Retina (tissue), 1 donor: Measurements from ENCODE around the gene NOL4L.
A peak's percentile ranks its signal among the peaks of the same experiment; 100 is the strongest.
"Not testable (repeated sequence)": the region's sequence is repeated elsewhere in the genome, so short reads cannot be mapped to it uniquely, and the experiment has no call there.

Experiments used
- DNase-seq: peaks from one replicate; pipeline ENCODE4 v3.0.0-alpha.2; 2016

Gene NOL4L

DNA sequence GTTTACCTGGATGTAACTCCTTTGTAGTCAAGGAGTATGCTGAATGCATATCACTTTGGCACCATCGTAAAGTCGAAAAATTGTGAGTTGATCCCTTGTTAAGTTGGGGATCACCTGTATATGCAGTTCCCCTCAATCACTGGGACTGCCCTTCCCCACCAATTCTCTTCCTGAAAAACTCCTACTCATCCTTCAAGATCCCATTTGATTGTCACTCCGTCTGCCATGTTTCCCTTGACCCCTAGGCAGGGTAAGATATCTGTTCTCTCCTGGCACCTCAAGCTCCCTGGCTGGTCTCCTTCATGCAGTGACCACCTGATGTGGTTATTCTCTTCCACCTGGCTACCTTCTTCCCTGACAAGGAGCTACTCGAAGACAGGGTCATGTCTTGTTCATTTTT is 10.0 kb upstream of the NOL4L start:
- DNase-seq, result no peak

- not testable (repeated sequence) for DNase-seq
Measured at GRCh38 chr20:32594669-32595068, 9.5 kb upstream of the NOL4L start.

DNA sequence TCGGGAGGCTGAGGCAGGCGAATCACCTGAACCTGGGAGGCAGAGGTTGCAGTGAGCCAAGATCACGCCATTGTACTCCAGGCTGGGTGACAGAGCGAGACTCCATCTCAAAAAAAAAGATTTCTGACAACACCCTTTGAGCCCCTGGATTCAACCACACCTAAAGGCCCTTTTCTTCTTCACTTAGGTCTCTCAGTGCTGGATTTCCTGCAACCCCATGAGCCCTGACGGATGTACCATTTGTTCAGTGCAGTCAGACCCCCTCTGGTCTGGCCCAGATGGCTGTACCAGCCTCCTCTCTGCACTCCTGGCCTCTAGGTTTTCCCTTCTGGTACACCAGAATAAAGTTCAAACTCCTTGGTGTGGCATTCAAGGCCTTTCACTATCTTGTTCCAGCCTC is 9.1 kb upstream of the NOL4L start:
- no peak for DNase-seq

DNA sequence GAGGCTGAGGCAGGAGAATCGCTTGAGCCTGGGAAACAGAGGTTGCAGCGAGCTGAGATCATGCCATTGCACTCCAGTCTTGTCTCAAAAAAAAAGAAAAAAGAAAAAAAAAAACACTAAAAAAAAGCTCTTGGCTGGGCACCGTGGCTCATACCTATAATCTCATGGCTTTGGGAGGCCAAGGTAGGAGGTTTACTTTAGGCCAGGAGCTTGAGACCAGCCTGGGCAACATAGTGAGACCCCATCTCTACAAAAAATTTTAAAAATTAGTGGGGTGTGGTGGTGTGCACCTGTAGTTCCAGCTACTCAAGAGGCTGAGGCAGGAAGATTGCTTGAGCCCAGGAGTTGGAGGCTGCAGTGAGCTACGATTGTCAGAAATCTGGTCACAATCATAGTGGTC is 7.5 kb upstream of the NOL4L start:
- not testable (repeated sequence) for DNase-seq

DNA sequence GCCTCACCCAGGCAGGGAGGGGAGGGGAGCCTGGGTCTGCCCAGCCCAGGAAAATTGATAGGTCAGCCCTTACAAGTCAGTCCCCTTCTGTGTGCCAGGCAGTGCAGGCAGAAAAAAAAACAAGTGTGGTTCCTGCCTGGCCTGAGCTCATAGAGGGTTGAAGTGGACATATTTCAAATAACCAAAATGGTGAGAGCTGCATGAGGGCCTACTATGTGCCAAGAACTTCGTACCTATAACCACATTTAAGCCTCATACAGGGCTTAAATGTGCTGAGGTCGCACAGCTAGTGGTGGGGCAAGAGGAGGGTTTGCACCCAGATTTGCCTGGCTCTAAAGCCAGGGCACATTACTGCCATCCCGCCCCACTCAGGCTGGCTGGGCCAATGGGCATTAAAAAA is 6.9 kb upstream of the NOL4L start:
- no peak for DNase-seq

DNA sequence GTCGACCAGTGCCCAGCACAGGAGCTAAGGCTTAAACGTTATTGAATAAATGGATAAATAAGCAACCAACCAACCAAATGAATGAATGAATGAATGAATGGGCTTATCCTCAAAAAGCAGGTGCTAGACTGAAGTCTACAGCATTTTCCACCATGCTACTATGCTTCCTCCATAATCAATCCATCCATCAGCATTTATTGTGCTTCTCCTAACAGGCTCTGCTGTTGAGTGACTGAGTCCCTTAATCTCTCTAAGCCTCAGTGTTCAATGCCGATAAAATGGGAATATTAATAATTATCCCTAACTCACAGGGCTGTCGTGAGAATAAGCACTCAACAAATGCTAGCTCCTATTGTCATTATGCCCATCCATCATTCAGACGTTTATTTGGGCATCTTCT is 4.6 kb upstream of the NOL4L start:
- no peak for DNase-seq

- DNase-seq, result no peak
Measured at GRCh38 chr20:32589256-32589655, 4.1 kb upstream of the NOL4L start.

GRCh38 chr20:32588040-32588439 is 2.9 kb upstream of the NOL4L start:
- no peak for DNase-seq

DNA sequence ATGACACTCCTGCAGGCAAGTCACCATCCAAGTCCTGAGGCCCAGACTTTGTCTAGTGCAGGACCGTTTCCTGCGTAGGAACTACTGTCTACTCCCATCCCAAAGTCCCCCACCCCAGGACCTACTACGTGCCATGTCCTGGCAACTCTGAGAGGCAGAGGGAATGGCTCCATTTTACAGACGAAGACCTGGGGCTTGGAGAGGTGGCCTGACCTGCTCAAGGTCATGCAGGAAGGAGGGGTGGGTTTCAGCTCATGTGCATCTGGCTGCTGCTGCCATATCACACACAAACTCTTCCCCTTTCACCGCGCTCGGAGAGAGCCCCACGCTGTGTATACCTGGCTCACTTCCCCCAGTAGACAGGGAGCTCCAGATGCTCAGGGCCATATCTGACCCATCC is 1.2 kb upstream of the NOL4L start:
- no peak for DNase-seq

GRCh38 chr20:32585586-32586127 is 524 bp upstream of the NOL4L start:
- no peak for DNase-seq

DNA sequence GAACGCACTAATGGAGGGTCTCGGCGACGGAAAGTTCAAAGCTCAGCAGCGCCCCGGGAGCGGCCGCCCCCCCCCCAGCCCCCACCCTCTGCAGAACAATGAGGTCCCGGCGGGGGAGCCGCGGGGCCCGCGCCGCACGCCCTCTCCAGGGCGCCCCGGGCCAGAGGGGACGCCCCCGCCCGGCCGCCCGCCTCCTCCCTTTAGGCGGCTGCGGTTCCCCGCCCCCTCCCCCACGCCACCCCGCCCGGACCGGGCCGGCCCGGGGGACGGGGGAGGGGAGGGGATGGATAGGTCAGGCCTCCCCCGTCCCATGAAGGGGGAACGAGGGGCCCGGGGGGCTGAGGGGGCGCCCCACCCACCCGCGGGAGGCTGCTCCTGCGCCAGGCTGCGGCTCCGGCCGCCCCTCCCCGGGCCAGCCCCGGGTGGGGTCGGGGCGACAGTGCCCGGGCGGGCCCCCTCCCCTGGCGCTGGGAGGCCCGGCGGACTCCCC is 1.5 kb downstream of the NOL4L start:
- DNase-seq, result no peak

- DNase-seq, result peak; percentile 70
Measured at GRCh38 chr20:32582659-32583580, 2.2 kb downstream of the NOL4L start.

GRCh38 chr20:32581839-32582658 is 3.1 kb downstream of the NOL4L start:
- peak; percentile 72 for DNase-seq

DNA sequence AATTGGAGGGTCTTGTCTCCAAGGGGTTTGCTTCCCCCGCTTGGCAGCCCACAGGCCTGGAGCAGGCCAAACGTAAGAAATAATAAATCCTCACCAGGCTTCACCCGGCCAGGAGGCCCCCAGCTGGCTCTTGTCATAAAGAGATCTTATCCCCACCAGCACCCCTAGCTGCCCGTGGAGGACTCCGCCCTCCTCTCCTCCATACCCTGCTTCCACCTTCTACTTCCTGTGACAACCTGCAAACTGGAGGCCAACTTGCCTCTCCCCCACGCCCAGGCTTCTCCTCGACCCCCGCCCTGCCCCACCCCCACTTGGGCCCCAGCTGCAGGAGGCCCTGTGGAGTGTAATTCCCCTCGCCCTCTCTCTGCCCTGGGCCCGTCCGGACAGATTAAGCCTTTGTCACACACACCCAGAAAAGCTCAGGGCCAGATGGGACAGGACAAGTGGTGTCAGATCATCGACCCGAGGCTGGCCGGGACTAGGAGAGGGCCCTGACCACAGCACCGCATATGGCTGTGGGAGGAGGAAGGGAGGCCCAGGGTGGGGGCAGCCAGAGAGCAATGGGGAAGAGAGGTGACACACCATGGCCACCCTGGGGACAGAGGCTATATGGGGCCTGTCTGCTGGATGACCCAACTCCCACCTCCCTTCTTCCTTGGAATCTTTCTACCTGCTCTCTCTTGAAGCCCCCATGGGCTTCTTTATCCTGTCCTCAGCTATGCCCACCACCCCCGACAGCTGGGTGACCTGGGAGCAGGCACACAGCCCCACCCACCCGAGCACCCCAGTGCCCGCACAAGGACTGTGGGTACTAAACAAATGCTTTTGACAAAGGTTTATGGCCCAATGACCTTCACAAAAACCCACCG is 3.9 kb downstream of the NOL4L start:
- peak; percentile 50 for DNase-seq

GRCh38 chr20:32580219-32580969 is 4.7 kb downstream of the NOL4L start:
- DNase-seq, result no peak

- DNase-seq, result no peak
Measured at GRCh38 chr20:32578840-32579390, 6.2 kb downstream of the NOL4L start.

GRCh38 chr20:32578062-32578461 is 7.1 kb downstream of the NOL4L start:
- DNase-seq, result not testable (repeated sequence)

DNA sequence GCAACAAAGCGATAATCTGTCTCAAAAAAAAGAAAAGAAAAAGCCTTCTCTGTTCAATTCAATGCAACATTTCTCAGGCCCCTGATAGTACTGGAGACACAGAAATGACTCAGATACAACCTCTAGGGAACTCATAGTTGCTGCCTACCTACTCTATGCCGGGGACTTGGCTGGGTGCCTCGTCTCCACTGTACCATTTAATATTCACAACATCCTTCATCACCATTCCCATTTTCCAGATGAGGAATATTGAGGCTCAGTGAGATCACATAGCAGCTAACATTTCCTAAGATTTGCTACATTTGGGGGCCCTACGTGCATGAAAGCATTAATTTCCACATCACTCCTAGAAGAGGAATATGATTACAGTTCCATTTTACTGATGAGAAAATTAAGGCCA is 7.5 kb downstream of the NOL4L start:
- no peak for DNase-seq

GRCh38 chr20:32577023-32577422 is 8.1 kb downstream of the NOL4L start:
- DNase-seq, result no peak

- no peak for DNase-seq
Measured at GRCh38 chr20:32576560-32576959, 8.6 kb downstream of the NOL4L start.

- DNase-seq, result no peak
Measured at GRCh38 chr20:32575805-32576204, 9.3 kb downstream of the NOL4L start.
